Osteoblast (primary cell): ENCODE results near the gene CIART. TPM values are rescaled to one million over a fixed set of nuclear protein-coding genes. Genes with fewer than 3 reads are reported as not detected.

Experiments
- DNase-seq: peaks from one replicate; pipeline ENCODE4 v3.0.0; 2011; ENCODE audit warnings: low spot score, mixed read lengths; ENCODE audit not compliant: insufficient read length; ENCODE audit errors: missing footprints
- H2AFZ ChIP-seq: 2 replicates; pipeline ENCODE4 v1.6.0; 2011; ENCODE audit warnings: mild to moderate bottlenecking, low read length
- H3K27ac ChIP-seq: 2 replicates; pipeline ENCODE4 v1.5.1; 2011; ENCODE audit warnings: mild to moderate bottlenecking, low read depth, low read length, moderate library complexity
- H3K27me3 ChIP-seq: 2 replicates; pipeline ENCODE4 v1.6.0; 2012; ENCODE audit warnings: mild to moderate bottlenecking, control low read depth, inconsistent platforms, low read length, moderate library complexity; ENCODE audit not compliant: insufficient read depth
- H3K36me3 ChIP-seq: 2 replicates; pipeline ENCODE4 v1.5.1; 2011; ENCODE audit warnings: mild to moderate bottlenecking, low read length, control low read depth, moderate library complexity; ENCODE audit not compliant: insufficient read depth
- H3K4me1 ChIP-seq: 2 replicates; pipeline ENCODE4 v1.5.1; 2011; ENCODE audit warnings: mild to moderate bottlenecking, low read length, control low read depth, moderate library complexity; ENCODE audit not compliant: insufficient read depth
- H3K4me2 ChIP-seq: 2 replicates; pipeline ENCODE4 v1.6.0; 2011; ENCODE audit warnings: mild to moderate bottlenecking, low read length; ENCODE audit not compliant: insufficient read depth
- H3K4me3 ChIP-seq: fragments of 200-600 bp; sonication (generic); 3 replicates; pipeline ENCODE4 v1.5.1; 2012; ENCODE audit warnings: mild to moderate bottlenecking, low read length, inconsistent platforms; ENCODE audit not compliant: insufficient read depth
- H3K79me2 ChIP-seq: 2 replicates; pipeline ENCODE4 v1.6.0; 2012; ENCODE audit warnings: mild to moderate bottlenecking, low read length, control low read depth, inconsistent platforms; ENCODE audit not compliant: insufficient read depth
- H3K9me3 ChIP-seq: 2 replicates; pipeline ENCODE4 v1.5.1; 2011; ENCODE audit warnings: low read depth, low read length, control low read depth
- H4K20me1 ChIP-seq: 2 replicates; pipeline ENCODE4 v1.6.0; 2012; ENCODE audit warnings: mild to moderate bottlenecking, low read length, control low read depth; ENCODE audit not compliant: insufficient read depth
- CTCF ChIP-seq: IDR thresholded peaks from 2 replicates; pipeline ENCODE4 v1.5.1; 2011; ENCODE audit warnings: mild to moderate bottlenecking, low read depth, low read length, moderate library complexity; ENCODE audit errors: extremely low read depth
- total RNA-seq: library from RNA; depleted of rRNA; stranded (reverse); fragments of >200 nt; gene quantifications from 2 replicates; pipeline ENCODE4 v1.2.3, GENCODE V29; 2012

The CIART gene
- total RNA-seq, 1 donor: 16.3 TPM

GRCh38 chr1:150273311-150273710 is 9.0 kb upstream of the CIART start:
- peak; percentile 86 for DNase-seq

DNA sequence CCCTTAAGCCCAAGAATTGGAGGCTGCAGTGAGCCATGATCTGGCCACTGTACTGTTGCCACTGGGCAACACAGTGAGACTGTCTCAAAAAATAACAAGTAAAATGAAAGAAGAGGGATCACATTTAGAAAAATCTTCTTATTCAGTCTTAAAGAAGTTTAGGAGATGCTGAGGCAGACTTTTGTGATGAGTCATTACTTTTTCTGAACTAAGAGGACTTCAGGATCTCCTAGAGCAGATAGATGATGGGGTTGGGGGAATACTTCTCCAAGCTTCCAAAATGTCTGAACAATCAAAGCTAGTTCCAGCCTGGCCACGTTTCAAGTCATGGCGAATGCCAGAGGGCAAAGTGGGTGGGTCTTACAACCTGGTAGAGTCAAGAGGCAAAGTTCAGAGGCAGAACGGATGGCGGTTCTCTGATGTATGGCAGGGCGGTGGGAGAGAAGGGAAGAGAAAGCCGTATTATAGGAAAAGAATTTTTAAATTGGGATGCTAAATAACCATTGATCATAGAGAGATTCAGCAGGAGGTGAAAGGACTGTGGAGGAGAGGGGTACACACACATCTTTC is 2.1 kb upstream of the CIART start:
- no peak for DNase-seq
- Histone ChIP-seq H3K79me2 (peaks cover 12% of the 10 kb centered on the region), H3K4me3 (no peak overlapping the region), H2AFZ (no peak overlapping the region), H3K4me2 (no peak overlapping the region), H3K4me1 (peaks cover 24% of the 10 kb centered on the region), H3K36me3 (peaks cover 30% of the 10 kb centered on the region), H3K27ac (no peak overlapping the region), H3K9me3 (no peaks in the 10 kb centered on the region), H4K20me1 (no peaks in the 10 kb centered on the region), H3K27me3 (no peaks in the 10 kb centered on the region)
- TF ChIP-seq CTCF: no peak

More at GRCh38 chr1:150273311-150273710, 9.0 kb upstream of the CIART start:
- Histone ChIP-seq H3K9me3 (no peaks in the 10 kb centered on the region), H3K27ac (peak overlapping the region; percentile 78), H3K4me2 (peak overlapping the region; percentile 92), H3K36me3 (peaks cover 12% of the 10 kb centered on the region), H3K27me3 (no peaks in the 10 kb centered on the region), H3K4me1 (peaks cover 28% of the 10 kb centered on the region), H3K79me2 (peaks cover 15% of the 10 kb centered on the region), H4K20me1 (no peaks in the 10 kb centered on the region), H3K4me3 (peak overlapping the region; percentile 70), H2AFZ (peak overlapping the region; percentile 60)
- TF ChIP-seq CTCF: no peak

- H3K4me3 ChIP-seq: peak overlapping the region; percentile 90
- H3K4me1 ChIP-seq: peaks cover 24% of the 10 kb centered on the region
- no peak for DNase-seq
- H4K20me1 ChIP-seq: no peaks in the 10 kb centered on the region
- TF ChIP-seq CTCF: peak; percentile 84
- no peaks in the 10 kb centered on the region for H3K9me3 ChIP-seq
- H3K79me2 ChIP-seq: peaks cover 12% of the 10 kb centered on the region
- peak overlapping the region; percentile 85 for H2AFZ ChIP-seq
- H3K27me3 ChIP-seq: no peaks in the 10 kb centered on the region
- peak overlapping the region; percentile 98 for H3K4me2 ChIP-seq
- H3K36me3 ChIP-seq: peaks cover 24% of the 10 kb centered on the region
- H3K27ac ChIP-seq: peak overlapping the region; percentile 89
Observed at GRCh38 chr1:150281221-150281757, 1.1 kb upstream of the CIART start.

DNA sequence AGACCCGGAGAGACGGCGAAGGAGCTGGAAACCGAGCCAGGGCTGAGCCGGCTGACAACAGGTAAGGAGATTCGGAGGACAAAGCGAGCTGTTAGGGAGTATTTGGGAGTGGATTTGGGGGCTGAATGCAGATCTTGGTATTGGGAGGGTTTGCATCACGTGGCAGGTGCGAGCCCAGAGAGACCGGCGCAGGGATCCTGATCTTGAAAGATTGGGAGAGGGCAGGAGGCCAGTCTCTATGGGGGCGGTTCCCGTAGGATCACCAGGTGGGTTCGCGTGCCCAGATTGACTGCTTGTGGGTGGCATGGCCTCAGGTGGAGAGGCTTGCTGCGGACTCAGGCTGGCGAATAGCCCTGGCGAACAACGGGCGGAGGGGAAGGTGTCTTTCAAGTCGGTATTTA is 204 bp downstream of the CIART start:
- Histone ChIP-seq H3K36me3 (peaks cover 30% of the 10 kb centered on the region), H3K4me1 (peaks cover 24% of the 10 kb centered on the region), H2AFZ (peak overlapping the region; percentile 98), H3K27me3 (no peaks in the 10 kb centered on the region), H3K79me2 (peaks cover 12% of the 10 kb centered on the region), H4K20me1 (no peaks in the 10 kb centered on the region), H3K9me3 (no peaks in the 10 kb centered on the region), H3K4me3 (peak overlapping the region; percentile 90), H3K27ac (peak overlapping the region; percentile 84), H3K4me2 (peak overlapping the region; percentile 98)
- no peak for TF ChIP-seq CTCF
- DNase-seq: no peak
